ENCODE data around the gene AP3M1.

DNA sequence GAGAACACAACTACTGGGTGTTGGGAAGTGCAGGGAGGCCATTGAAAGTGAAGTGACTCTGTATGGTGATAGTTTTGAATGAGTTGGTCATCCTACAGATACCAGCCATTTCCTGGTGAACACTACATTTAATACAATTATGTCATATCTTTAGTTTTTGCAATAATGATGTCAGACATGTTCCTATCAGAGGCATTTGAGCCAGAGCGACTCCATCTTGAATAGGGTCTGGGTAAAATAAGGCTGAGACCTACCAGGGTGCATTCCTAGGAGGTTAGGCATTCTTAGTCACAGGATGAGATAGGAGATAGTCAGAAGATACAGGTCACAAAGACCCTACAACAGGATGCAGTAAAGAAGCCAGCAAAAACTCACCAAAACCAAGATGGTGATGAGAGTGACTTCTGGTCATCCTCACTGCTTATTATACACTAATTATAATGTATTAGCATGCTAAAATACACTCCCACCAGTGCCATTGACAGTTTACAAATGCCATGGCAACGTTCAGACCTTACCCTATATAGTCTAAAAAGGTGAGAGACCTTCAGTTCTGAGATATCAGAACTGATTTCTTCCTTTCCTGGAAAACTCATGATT lies 28.6 kb upstream of the AP3M1 start:
- TF ChIP-seq EZH2 (IDR thresholded peaks at IDR 0.05) (no peak), POLR2AphosphoS5 (IDR thresholded peaks at IDR 0.05; ENCODE audit: borderline replicate concordance, low read depth, low read length) (no peak), FOXP2 (optimal IDR thresholded peaks at IDR 0.05; ENCODE audit: control extremely low read depth, extremely low read length, insufficient read depth) (no peak)

Measured in SK-N-MC (cell line).